Heart right ventricle (tissue), 16 donors: ENCODE data around the gene LGI2. TPM values are rescaled to one million over a fixed set of nuclear protein-coding genes. Genes with fewer than 3 reads are reported as not detected.

ENCODE experiments used
- ATAC-seq, 8 donors: fragments of 200-7000 bp; cut with Tn5 transposase; one replicate each; pipeline ENCODE4 v1.9.1; 2020; ENCODE audit warnings: mild to moderate bottlenecking in 8 of 8, moderate library complexity in 8 of 8, moderate number of reproducible peaks in 1 of 8
- DNase-seq, 2 donors: peaks; one replicate each; pipeline ENCODE4 v3.0.0-alpha.2; 2020
- H3K27ac ChIP-seq, 10 donors: fragments of 200-600 bp; sonication (generic) in 2 of 10; one replicate each; pipeline versions ENCODE4 v1.5.0 to v1.8.0; 2020 to 2022; ENCODE audit warnings: mild to moderate bottlenecking in 3 of 10
- H3K27me3 ChIP-seq, 7 donors: fragments of 200-600 bp; one replicate each; pipeline ENCODE4 v1.8.0; 2021 to 2022; ENCODE audit warnings: mild to moderate bottlenecking in 2 of 7
- H3K36me3 ChIP-seq, 9 donors: fragments of 200-600 bp; sonication (generic) in 1 of 9; one replicate each; pipeline versions ENCODE4 v1.5.0 to v1.8.0; 2020 to 2022; ENCODE audit warnings: mild to moderate bottlenecking in 2 of 9
- H3K4me1 ChIP-seq, 9 donors: fragments of 200-600 bp; sonication (generic) in 1 of 9; one replicate each; pipeline versions ENCODE4 v1.5.0 to v1.8.0; 2020 to 2022; ENCODE audit warnings: mild to moderate bottlenecking in 4 of 9
- H3K4me3 ChIP-seq, 10 donors: fragments of 200-600 bp; sonication (generic) in 2 of 10; one replicate each; pipeline versions ENCODE4 v1.5.0 to v1.8.0; 2020 to 2022; ENCODE audit warnings: mild to moderate bottlenecking in 7 of 10, moderate library complexity in 2 of 10
- H3K9me3 ChIP-seq, 11 donors: fragments of 200-600 bp in 10 of 11; sonication (generic) in 2 of 11; one replicate each; pipeline versions ENCODE4 v1.5.0 to v1.8.0; 2013 to 2022; ENCODE audit warnings: mild to moderate bottlenecking in 2 of 11, control low read depth in 1 of 11, moderate library complexity in 1 of 11
- WGBS, 2 donors: extraction: QIAGEN DNeasy Blood & Tissue Kit; methylation state at CpG; one replicate each; pipeline ENCODE4 v1.1.7; 2013; ENCODE audit warnings: inconsistent platforms in 1 of 2; 5-methylcytosine and 5-hydroxymethylcytosine counted together
- intact Hi-C, 10 donors: fragments of 100-400 bp; cut with DNase I; formaldehyde crosslinking; loops; one replicate each; pipeline versions ENCODE4 v1.11.1 to v1.14.2; 2022
- polyA plus RNA-seq, 2 donors: library from polyadenylated mRNA; stranded (reverse); fragments of 200-250 nt; gene quantifications; one replicate each; pipeline ENCODE4 v1.2.3, GENCODE V29; 2013
- total RNA-seq, 10 donors: library from RNA; stranded (reverse); fragmentation: NEBNext Ultra II Directional in 3 of 10; extraction: Animal tissue kit (Norgen Biotek cat#: 25700) in 3 of 10; gene quantifications; one replicate each; pipeline versions ENCODE4 v1.2.1 to v1.2.4, GENCODE V29; 2021 to 2023
- TF ChIP-seq, protein P1 (sequence below), 9 donors: fragments of 200-600 bp; sonication (generic) in 2 of 9; IDR thresholded peaks; one replicate each; pipeline versions ENCODE4 v1.5.0 to v1.8.0; 2021 to 2022; ENCODE audit warnings: antibody characterized with exemption in 9 of 9, mild to moderate bottlenecking in 5 of 9, moderate library complexity in 1 of 9
- donor health status: Arrhythmogenic right ventricular cardiomyopathy.
- donor health status: ischemic (EF 13 %, LVEDD 7.1; RV severe dilation, severe dysfunction).
- donor health status: healthy with polysubstance abuse.
- donor health status: DM: no; HTN: yes; CAD: no.
- donor health status: DM: no; HTN: no; CAD: no.
- donor health status: ischemic (EF 25% LVEDD 6.9; RV normal size, moderate dysfunction).
- donor health status: ischemic (EF 25% LVEDD 5.7; RV mildly dilated, moderate dysfunction).
- donor health status: healthy.
- donor health status: DM: yes; HTN: yes; CAD: no.
- donor health status: Ischemic cardiomyopathy.
- donor health status: ischemic (EF 35%, LVEDD 5.7; RV mildly dilated, moderate dysfunction).
- donor health status: nonischemic (EF 11% LVEDD 7.7; RV severe dilation, severe dysfunction).
- donor health status: DM: yes; HTN: yes; CAD: no.
- donor health status: PGD.
- donor health status: ischemic (EF 29% LVEDD 5.4; RV normal size, mild dysfunction).
- donor health status: nonischemic (EF 23%, LVEDD 6.1; RV moderate dilation, normal function).

The LGI2 gene
- total and polyA plus RNA-seq, 12 donors: 0.80 to 7.9 (median 2.1) TPM

DNA sequence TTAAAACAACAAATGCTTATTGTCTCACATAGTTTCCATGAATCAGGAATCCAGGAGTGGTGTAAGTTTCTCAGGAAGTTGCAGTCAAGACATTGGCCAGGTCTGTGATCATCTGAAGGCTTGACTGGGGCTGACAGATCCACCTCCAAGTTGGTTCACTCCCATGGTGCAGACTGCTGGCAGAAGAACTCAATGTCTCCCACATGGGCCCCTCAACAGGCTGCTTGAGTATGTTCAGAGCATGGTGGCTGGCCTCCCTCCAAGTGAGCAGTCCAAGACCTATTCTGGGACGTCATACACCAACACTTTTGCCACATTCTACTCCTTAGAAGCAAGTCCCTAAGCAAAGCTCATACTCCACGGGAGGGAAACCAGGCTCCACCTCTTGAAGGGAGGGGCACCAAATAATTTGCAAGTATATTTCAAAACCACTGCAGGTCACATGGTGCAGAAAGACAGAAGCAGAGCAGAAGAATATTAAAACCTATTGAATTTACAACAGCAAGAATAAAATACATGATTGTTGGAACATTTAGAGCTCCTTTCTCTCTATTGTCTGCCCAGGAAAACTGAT is 35.3 kb downstream of the LGI2 start:
- peaks cover 0 to 12% (median 2%) of the 10 kb centered on the region in 11 donors for H3K9me3 ChIP-seq
- no peaks in the 10 kb centered on the region for H3K27me3 ChIP-seq
- ATAC-seq (no peak), DNase-seq (no peak)
- intact Hi-C loops: no loop called here
- H3K27ac ChIP-seq: no peak overlapping the region
- peaks cover 0 to 30% (median 17%) of the 10 kb centered on the region in 9 donors for H3K4me1 ChIP-seq
- WGBS, 2 donors: 46 to 58% methylated on average over 2 of the region's 2 CpGs
- no peak overlapping the region for H3K4me3 ChIP-seq
- TF ChIP-seq, protein P1, sequence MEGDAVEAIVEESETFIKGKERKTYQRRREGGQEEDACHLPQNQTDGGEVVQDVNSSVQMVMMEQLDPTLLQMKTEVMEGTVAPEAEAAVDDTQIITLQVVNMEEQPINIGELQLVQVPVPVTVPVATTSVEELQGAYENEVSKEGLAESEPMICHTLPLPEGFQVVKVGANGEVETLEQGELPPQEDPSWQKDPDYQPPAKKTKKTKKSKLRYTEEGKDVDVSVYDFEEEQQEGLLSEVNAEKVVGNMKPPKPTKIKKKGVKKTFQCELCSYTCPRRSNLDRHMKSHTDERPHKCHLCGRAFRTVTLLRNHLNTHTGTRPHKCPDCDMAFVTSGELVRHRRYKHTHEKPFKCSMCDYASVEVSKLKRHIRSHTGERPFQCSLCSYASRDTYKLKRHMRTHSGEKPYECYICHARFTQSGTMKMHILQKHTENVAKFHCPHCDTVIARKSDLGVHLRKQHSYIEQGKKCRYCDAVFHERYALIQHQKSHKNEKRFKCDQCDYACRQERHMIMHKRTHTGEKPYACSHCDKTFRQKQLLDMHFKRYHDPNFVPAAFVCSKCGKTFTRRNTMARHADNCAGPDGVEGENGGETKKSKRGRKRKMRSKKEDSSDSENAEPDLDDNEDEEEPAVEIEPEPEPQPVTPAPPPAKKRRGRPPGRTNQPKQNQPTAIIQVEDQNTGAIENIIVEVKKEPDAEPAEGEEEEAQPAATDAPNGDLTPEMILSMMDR (IDR thresholded peaks at IDR 0.05): no peak
- no peaks in the 10 kb centered on the region for H3K36me3 ChIP-seq

DNA sequence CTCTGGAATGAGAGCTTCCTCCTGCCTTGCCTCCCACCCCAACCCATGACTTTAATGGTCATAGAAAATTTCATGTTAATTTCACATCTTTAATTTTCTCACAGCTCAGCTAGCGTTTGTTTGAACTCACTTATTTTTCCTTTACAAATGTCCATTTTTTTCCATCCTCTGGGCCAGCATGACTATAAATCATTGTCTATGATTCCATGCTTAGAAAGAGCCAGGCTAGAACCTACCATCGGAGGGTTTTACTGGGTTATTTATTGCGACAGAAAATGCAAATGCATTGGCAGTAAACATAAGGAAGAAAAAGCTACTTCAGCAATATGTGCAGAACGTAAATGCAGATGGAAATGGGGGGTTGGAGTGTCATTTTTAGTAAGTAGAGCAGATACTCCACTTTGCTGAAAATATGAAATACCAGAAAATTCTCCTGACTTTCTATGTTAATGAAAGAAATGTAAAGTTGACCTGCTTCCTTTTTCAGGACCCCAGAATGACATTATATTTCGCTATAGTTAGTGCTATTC is 37.1 kb downstream of the LGI2 start:
- TF ChIP-seq, protein P1 (IDR thresholded peaks at IDR 0.05): no peak
- Histone ChIP-seq H3K4me3 (no peak overlapping the region), H3K27me3 (no peaks in the 10 kb centered on the region), H3K27ac (no peak overlapping the region), H3K4me1 (peaks cover 0 to 12% (median 1%) of the 10 kb centered on the region in 9 donors), H3K9me3 (peaks cover 0 to 17% (median 2%) of the 10 kb centered on the region in 11 donors), H3K36me3 (no peaks in the 10 kb centered on the region)
- intact Hi-C loops: no loop called here
- WGBS, 2 donors: 88% methylated on average over 5 of the region's 5 CpGs
- no peak for ATAC-seq
- DNase-seq: no peak

DNA sequence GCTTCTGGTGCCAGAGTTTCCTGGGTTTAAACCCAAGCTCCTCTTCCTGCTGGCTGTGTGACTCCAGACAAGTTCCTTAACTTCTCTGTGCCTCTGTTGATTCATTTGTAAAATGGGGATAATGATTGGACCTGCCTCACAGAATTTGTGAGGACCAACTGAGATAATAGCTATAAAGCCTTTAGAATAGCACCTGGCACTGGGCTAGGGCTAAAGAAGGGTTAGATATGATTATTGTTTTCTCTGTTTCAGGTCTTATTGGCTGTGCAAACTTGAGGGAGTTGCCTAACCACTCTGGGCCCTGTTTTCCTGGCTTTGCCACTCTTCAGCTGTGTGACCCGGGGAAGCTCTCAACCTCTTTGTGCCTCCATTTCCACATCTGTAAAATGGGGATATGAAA is 37.8 kb downstream of the LGI2 start:
- H3K36me3 ChIP-seq: no peaks in the 10 kb centered on the region
- DNase-seq (no peak), ATAC-seq (no peak)
- H3K27me3 ChIP-seq: no peaks in the 10 kb centered on the region
- intact Hi-C loops: no loop called here
- peaks cover 0 to 17% (median 2%) of the 10 kb centered on the region in 11 donors for H3K9me3 ChIP-seq
- no peak overlapping the region for H3K27ac ChIP-seq
- 93 to 97% methylated on average over 1 of the region's 1 CpG for WGBS, 2 donors
- H3K4me3 ChIP-seq: no peak overlapping the region
- TF ChIP-seq, protein P1 (IDR thresholded peaks at IDR 0.05): no peak
- peaks cover 0 to 12% (median 0%) of the 10 kb centered on the region in 9 donors for H3K4me1 ChIP-seq

DNA sequence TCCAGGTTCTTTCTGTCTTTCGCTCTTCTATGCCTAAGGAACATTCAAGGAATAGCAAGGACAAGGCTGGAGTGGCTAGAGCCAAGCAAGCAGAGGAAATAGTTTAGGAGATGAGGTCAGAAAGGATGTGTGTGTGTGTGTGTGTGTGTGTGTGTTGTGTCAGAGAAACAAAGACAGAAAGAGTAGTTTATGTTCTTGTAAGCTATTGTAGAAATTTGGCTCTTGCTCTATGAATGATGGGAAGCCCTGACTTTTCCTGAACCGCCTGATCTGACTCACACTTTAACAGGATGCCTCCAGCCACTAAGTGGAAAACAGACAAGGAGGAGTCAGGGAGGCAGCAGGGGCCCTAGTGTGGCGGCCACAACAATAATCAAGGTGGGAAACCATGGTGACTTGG is 39.7 kb downstream of the LGI2 start:
- TF ChIP-seq, protein P1 (IDR thresholded peaks at IDR 0.05): no peak
- ATAC-seq (peak; percentile 80 to 93 (median 88)), DNase-seq (peak in 1 of 2 donors; percentile 54)
- Histone ChIP-seq H3K27me3 (no peaks in the 10 kb centered on the region), H3K4me3 (no peak overlapping the region), H3K4me1 (peaks cover 0 to 12% (median 0%) of the 10 kb centered on the region in 9 donors), H3K9me3 (peaks cover 0 to 17% (median 2%) of the 10 kb centered on the region in 11 donors), H3K36me3 (no peaks in the 10 kb centered on the region), H3K27ac (peak overlapping the region in 8 of 10 donors; percentile 55 to 85 (median 71))
- intact Hi-C loops: no loop called here
- WGBS, 2 donors: 67 to 72% methylated on average over 3 of the region's 3 CpGs
